A204.1 (cell line): Measurements from ENCODE around the gene CDK6.

Experiments
- FAIRE-seq: peaks from 2 replicates; lab custom pipeline; 2012; peaks lifted over from hg19 to GRCh38; lab: Jason Lieb, UNC

CDK6 gene

DNA sequence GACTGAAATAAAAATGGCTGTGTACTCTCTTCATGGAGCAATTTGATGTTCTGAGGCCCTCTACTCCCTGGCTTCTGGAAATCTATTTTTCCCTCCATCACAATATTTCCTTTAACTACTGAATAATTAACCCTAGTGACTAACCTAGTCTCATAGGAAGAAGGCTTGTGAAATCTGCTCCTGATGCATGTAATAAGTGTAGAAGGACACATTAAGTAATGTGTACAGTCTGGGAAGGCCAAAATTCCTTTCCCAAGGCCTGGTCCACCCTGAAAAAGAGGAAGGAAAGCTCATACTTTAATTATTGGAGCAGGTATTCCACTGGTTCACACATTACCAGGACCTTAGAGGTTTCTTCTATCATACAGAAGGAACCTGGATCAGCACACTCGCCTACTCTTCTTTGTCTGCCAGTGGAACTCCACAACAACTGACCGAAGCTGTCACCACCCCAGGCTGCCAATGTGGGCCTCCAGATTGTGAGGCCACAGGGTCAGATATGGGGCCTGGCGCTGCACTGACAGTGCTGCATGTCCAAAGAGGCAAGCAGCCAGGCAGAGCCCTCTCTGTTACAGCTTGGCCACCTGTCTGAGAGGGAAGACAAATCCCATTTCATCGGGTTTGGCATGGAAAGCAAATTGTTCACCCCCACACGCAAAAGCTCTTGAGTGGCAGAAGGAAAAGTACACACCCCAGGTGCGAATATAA, 191.8 kb downstream of the CDK6 start:
- no peak for FAIRE-seq

DNA sequence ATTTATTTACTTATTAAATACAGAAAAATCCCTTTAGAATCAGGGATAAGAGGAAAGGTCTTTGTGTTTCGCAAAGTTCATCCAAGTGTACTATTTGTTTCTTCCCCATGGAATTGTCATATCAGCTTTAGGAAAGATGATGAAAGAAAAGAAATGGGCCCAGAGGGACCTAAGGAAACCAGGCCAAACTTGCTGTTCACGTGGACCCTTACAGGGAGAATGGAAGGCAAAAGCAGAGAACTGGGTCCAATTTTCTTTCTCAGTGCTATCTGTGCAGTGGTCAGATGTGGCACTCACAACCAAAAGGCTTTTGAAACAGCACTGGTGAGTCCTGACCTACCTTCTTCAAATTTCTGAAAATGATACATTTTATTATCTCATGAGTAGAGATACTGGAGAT, 192.6 kb downstream of the CDK6 start:
- no peak for FAIRE-seq

DNA sequence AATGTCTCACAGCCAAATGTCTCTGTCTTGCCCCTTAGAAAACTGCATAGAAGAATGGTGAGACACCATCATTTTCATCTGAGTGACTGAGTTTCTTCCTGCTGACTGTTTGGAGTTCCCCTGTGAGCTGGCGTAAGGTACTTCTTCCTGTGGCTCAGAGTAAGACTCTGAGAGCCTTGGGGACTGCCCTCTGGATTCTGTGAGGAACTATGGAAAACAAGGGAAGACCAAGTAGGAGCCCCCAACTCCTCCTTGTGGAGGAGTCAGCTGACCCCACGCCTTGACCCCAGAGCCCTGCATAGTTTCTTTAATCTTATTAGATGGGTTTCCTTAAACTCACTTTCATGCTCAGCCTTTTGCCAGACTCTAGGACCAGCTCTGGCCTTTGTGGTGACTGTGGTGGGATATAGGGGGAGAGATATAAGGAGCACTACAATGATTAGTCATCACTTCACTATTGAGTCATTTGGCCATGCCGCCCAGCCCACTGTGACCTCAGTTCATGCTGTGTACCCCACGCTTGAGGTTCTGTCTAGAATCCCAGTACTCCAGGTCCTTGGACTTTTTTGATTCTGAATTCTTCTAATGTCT, 194.4 kb downstream of the CDK6 start:
- no peak for FAIRE-seq

DNA sequence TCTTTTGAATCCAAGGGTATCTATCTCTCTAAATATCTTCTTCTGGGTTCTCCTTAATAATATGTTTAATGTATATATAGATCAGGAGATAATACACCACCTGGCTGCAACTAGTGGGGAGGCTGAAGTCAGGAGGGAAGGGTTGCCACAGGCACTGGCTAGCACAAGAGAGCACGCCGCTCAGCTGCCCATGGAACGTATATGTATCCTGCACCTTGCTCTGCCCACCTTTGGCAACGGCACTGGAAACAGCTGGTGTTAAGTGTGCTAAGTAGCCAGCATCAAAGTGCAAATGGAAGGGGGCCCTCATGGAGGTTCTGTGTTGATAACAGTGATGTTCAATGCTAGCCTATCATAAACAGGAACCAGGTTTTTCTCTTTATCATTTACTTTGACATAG, 196.4 kb downstream of the CDK6 start:
- FAIRE-seq, result no peak

- peak; percentile 52 for FAIRE-seq
Observed at GRCh38 chr7:92639213-92639896, 197.0 kb downstream of the CDK6 start.

DNA sequence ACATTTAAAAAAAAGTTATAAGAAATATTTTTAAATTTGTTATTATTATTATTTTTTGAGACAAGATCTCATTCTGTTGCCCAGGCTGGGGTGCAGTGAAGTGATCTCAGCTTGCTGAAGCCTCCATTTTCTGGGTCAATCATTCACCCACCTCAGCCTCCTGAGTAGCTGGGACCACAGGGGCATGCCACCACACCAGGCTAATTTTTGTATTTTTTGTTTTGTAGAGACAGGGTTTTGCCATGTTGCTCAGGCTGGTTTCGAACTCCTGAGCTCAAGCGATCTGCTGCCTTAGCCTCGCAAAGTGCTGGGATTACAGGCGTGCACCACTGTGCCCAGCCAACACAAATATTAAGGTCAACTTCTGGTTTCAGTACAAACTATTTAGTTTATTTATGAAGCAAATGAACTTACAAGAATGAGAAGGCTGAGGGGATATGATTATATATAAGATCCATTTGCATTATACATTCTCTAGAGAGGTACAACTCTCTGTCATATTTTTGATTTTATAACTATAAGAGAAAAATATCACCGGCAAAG, 200.3 kb downstream of the CDK6 start:
- peak; percentile 55 for FAIRE-seq

- FAIRE-seq, result peak; percentile 68
Observed at GRCh38 chr7:92635538-92635937, 200.8 kb downstream of the CDK6 start.

DNA sequence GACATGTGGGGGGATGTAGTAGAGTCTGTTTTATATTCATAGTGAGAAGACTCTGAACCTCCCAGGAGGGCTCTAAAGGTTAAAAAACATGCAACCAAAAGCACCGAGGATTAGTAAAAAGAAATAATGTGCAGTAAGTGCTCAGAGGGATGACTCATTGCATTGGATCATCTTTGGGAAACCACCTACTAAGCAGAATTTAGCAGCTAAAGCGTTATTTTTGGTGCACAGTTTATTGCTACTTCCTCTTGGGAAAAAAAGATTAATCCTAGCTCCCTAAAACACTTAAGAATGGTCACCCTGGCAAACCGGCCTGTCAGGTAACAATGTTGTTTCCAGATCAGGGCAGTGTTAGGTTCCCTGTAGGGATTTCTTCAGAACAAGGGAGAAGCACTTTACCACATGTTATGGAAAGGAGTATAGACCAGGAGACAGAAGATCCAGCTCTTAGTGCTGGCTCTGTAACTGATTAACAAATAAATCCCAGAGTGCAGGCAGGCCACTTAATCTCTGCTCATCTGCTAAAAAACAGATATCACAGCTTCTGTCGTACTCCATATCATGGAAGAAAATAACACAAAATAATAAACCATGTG, 201.4 kb downstream of the CDK6 start:
- FAIRE-seq, result no peak

GRCh38 chr7:92634205-92634604, 202.2 kb downstream of the CDK6 start:
- FAIRE-seq, result peak; percentile 9

DNA sequence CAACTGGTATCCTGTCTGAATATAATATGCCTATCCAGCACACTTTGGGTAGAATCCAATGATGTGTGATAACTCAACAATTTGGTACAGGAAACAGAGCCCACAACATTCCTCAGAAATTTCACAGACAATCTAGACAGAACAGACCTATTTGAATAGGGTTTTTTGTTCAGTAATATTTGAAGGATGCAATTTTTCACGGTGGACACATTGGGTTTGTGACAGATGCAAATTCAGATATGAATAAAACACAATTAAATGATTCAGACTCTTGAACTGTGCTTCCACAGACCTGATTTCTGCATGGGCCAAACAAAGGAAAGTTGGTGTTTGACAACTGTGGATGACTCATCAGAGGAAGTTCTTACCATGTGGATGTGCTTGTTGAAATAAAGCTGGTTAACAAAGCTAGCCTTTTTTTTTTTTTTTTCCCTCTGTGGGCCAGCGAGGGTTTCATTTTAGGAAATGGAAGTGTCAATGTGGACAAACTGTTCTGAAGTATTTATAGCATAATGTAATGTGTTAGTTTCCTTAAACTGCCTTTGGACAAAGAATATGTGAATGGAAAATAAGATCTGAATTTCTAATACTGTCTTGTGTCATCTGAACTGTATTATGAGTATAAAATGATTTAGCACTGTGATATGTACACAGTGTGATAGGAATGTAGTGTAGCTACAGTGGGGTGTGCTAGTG, 203.0 kb downstream of the CDK6 start:
- peak; percentile 55 for FAIRE-seq

- no peak for FAIRE-seq
Observed at GRCh38 chr7:92632791-92633190, 203.6 kb downstream of the CDK6 start.

- FAIRE-seq, result peak; percentile 6
Observed at GRCh38 chr7:92631850-92632487, 204.4 kb downstream of the CDK6 start.

DNA sequence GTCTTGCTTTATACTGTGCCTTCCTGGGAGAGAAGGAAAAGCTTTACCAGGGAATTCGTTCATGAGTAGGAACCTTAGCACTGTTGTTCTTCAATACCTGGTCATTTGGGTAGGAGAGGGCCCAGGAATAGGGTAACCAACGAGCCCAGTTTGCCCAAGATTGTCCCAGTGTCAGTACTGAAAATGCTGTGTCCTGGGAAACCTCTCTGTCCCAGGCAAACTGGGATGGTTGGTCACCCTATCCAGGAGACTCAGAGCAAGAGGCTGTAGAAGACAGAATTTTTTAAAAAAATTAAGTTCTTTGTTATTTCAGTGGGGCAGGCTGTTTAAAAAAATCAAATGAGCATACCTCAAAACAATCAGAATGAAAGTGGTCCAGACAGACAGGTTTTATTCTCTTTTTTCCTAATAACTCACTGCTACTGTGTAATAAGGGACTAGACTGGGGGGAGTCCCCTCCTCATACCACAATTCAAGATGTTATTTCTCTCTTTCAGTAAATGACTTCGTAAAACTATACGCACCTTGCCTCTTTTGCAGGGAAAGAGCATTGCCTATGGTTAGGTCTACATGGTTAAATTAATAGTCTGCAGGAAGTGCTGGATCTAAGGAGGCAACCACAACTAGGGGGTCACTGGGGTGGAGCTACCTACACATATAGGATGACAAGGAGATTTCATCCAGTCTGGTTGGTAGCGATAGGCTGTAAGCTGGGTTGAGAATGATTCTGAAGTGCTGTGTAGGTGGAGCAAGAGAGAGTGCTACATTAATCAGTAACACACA, 205.1 kb downstream of the CDK6 start:
- no peak for FAIRE-seq

DNA sequence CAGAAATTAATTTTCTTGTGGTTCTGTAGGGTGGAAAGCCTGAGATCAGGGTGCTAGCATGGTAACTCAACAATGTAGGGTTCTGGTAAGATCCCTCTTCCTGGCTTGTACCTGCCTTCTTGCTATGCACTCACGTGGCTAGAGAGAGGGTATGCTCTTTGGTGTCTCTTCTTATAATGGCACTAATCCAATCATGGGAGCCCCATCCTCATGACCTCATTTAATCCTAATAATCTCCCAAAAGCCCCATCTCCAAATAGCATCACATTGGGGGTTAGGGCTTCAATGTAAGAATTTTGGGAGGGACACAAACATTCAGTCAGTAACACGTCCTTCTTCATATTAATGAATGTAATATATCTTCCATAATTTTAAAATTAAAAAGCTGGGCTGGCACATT, 206.6 kb downstream of the CDK6 start:
- FAIRE-seq, result no peak

DNA sequence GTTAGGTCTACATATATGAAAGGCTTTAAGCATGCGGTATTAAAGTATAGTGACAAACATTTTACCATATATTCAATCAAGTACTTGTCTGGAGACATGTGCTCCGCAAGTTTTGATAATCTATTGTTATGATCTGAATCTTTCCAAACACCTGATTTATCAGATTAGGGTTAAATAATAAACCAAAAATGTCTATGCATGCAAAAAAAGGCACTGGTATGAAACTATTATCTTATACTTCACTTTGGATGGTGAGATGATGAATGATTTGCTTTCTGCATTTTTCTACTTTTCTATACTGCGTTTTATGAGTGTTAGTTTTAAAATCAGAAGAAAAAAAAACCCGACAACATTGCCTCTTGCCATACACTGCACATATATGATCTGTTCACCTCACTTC, 208.4 kb downstream of the CDK6 start:
- FAIRE-seq, result peak; percentile 35

DNA sequence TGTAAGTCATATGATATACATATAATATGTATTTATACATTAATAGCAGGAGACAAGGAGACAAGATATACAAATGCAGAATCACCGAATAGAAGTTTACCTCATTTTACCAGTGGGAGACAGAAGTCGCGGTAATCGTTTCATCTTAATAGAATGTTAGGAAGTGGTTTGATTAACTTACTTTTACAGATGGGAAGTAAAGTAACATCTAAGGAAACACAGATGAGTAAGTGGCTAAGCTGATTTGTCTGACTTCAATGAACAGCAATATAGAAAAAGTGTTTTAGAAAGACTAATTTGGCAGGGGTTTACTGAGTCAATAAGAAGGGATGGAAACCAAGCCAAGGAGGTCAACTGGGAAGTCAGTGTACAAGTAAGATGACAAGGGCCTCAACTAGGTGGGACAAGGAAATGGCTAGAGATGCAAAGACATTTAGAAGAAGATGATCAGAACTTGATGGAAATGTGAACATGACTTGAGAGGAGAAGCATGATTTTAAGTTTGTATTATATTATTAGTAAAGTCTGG, 210.0 kb downstream of the CDK6 start:
- no peak for FAIRE-seq

DNA sequence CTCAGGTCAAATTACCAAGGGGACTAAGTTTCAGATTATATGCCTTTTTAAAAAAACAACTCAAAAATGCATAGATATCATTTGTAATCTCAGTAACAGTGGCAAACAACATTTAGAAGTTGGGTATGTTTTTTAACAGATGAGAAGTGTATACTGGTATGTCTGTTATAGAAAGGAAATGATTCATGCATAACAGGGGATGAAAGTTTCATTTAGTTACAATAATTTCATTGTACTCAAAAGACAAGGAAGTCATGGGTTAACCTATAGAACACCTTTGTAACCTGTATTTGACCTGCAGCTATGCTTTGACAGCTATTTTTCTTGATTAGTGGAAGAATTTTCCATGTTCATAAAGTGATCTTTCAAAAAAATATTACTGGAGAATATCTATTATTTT, 210.8 kb downstream of the CDK6 start:
- peak; percentile 78 for FAIRE-seq

- FAIRE-seq, result no peak
Observed at GRCh38 chr7:92624298-92624996, 211.9 kb downstream of the CDK6 start.

DNA sequence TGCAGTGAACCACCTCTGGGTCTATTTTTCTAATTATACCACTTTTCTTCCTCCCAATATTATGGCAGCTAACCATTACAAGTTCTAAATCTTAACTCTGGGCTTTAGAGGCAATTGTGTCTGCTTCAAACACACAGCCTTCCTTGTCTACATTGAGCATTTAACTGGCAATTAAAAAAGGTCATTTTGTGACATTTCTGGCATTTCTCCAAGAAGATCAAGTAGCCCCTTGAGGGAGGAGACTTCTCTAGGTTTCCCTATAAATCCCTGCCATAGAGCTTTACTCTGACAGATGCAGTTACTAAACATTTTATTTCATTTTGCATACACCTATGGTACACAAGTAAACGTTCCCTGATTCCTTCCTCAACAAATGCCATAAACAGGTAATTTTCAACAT, 212.8 kb downstream of the CDK6 start:
- no peak for FAIRE-seq

GRCh38 chr7:92622685-92623084, 213.7 kb downstream of the CDK6 start:
- FAIRE-seq, result no peak
